ENCODE results near the gene FUT8.
A peak's percentile ranks its signal among the peaks of the same experiment; 100 is the strongest.

Gene FUT8

GRCh38 chr14:65412032-65412846, at the start of gene FUT8:
Gene FUT8, plus strand, starts transcription at chr14:65412730. Its CDS starts 148,834 bp downstream, at chr14:65561564.
- Histone ChIP-seq H3K9me3 (ENCODE audit: severe bottlenecking) (no peaks in the 10 kb centered on the region), H3K36me3 (ENCODE audit: low read depth) (no peaks in the 10 kb centered on the region), H3K27me3 (ENCODE audit: insufficient read depth, poor library complexity, severe bottlenecking) (no peaks in the 10 kb centered on the region), H3K4me3 (ENCODE audit: severe bottlenecking) (peak within 1 kb of the TSS; percentile 69), H3K4me1 (ENCODE audit: insufficient read depth, poor library complexity, severe bottlenecking) (peaks cover 10% of the 10 kb centered on the region), H3K27ac (ENCODE audit: poor library complexity, severe bottlenecking) (peak within 1 kb of the TSS; percentile 76)
- TF ChIP-seq CTCF (IDR thresholded peaks at IDR 0.05; ENCODE audit: poor library complexity, severe bottlenecking): peak; percentile 84
- ATAC-seq (ENCODE audit: low read depth): peak; percentile 83
- peak; percentile 98 for DNase-seq (ENCODE audit: low spot score)

- TF ChIP-seq CTCF (IDR thresholded peaks at IDR 0.05; ENCODE audit: poor library complexity, severe bottlenecking): no peak
- no peaks in the 10 kb centered on the region for H3K27me3 ChIP-seq (ENCODE audit: insufficient read depth, poor library complexity, severe bottlenecking)
- H3K36me3 ChIP-seq (ENCODE audit: low read depth): no peaks in the 10 kb centered on the region
- DNase-seq (ENCODE audit: low spot score) (no peak), ATAC-seq (ENCODE audit: low read depth) (no peak)
- peaks cover 2% of the 10 kb centered on the region for H3K4me1 ChIP-seq (ENCODE audit: insufficient read depth, poor library complexity, severe bottlenecking)
- H3K4me3 ChIP-seq (ENCODE audit: severe bottlenecking): no peak overlapping the region
- no peaks in the 10 kb centered on the region for H3K9me3 ChIP-seq (ENCODE audit: severe bottlenecking)
- no peak overlapping the region for H3K27ac ChIP-seq (ENCODE audit: poor library complexity, severe bottlenecking)
Measured at GRCh38 chr14:65366802-65367565, 45.5 kb upstream of the FUT8 start.

DNA sequence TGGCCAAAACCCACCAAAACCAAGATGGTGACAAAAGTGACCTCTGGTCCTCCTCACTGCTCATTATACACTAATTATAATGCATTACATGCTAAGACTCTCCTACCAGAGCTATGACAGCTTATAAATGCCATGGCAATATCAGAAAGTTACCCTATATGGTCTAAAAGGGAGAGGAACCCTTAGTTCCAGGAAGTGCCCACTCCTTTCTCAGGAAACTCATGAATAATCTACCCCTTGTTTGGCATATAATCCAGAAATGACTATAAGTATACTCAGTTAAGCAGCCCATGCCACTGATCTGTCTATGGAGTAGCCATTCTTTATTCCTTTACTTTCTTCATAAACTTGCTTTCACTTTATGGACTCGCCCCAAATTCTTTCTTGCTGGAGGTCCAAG, 43.0 kb upstream of the FUT8 start:
- Histone ChIP-seq H3K4me1 (ENCODE audit: insufficient read depth, poor library complexity, severe bottlenecking) (peaks cover 2% of the 10 kb centered on the region), H3K27ac (ENCODE audit: poor library complexity, severe bottlenecking) (no peak overlapping the region), H3K9me3 (ENCODE audit: severe bottlenecking) (no peaks in the 10 kb centered on the region), H3K36me3 (ENCODE audit: low read depth) (no peaks in the 10 kb centered on the region), H3K27me3 (ENCODE audit: insufficient read depth, poor library complexity, severe bottlenecking) (no peaks in the 10 kb centered on the region), H3K4me3 (ENCODE audit: severe bottlenecking) (no peak overlapping the region)
- no peak for DNase-seq (ENCODE audit: low spot score)
- TF ChIP-seq CTCF (IDR thresholded peaks at IDR 0.05; ENCODE audit: poor library complexity, severe bottlenecking): no peak
- no peak for ATAC-seq (ENCODE audit: low read depth)

- no peak for ATAC-seq (ENCODE audit: low read depth)
- no peaks in the 10 kb centered on the region for H3K9me3 ChIP-seq (ENCODE audit: severe bottlenecking)
- H3K27me3 ChIP-seq (ENCODE audit: insufficient read depth, poor library complexity, severe bottlenecking): no peaks in the 10 kb centered on the region
Measured at GRCh38 chr14:65370801-65371248, 41.7 kb upstream of the FUT8 start.

More at GRCh38 chr14:65370801-65371248, 41.7 kb upstream of the FUT8 start:
- Histone ChIP-seq H3K4me3 (ENCODE audit: severe bottlenecking) (no peak overlapping the region), H3K4me1 (ENCODE audit: insufficient read depth, poor library complexity, severe bottlenecking) (peaks cover 2% of the 10 kb centered on the region), H3K27ac (ENCODE audit: poor library complexity, severe bottlenecking) (no peak overlapping the region), H3K36me3 (ENCODE audit: low read depth) (no peaks in the 10 kb centered on the region)
- no peak for TF ChIP-seq CTCF (IDR thresholded peaks at IDR 0.05; ENCODE audit: poor library complexity, severe bottlenecking)
- DNase-seq (ENCODE audit: low spot score): no peak

Data from RWPE2 (cell line).